ENCODE results near the gene PTGFR.

Gene PTGFR

GRCh38 chr1:78520216-78520615 lies 29.4 kb downstream of the PTGFR start:
- DNase-seq (ENCODE audit: low spot score) = no peak

DNA sequence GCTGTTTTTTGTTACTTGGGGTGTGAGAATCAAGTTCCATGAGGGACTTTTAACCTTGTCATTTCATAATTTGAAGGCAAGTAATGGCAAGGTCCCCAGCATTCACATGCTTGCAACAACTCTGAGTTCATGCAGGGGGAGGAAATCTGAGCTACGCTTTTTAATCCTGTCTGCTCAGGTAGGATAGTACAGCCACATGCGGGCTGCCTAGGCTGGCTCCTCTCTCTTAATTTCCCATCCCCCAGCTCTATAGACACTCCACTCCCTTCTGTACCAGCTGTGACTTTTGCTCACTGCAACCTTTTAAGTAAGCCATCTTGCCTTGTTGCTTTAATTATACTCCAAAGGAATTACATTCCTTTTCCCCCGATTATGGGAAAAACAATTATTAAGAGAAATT lies 30.1 kb downstream of the PTGFR start:
- no peak for DNase-seq (ENCODE audit: low spot score)

DNA sequence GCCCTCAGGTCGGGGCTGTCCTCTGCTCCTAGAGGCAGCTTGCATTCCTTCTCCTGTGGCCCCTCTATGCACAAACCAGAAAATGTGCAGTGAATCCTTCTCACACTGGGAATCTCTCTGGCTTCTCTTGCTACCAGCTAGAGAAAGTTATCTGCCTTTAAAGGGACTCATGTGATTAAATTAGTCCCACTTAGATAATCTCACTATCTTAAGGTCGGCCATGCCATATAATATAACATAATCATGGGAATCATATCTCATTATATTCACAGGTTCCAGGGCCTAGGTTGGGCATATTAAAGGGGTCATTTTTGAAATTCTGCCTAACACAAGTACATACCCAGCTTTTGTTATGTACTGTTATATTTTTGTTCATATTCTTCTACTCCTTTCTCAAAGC lies 31.4 kb downstream of the PTGFR start:
- DNase-seq (ENCODE audit: low spot score) = no peak

- no peak for DNase-seq (ENCODE audit: low spot score)
These were observed 35.7 kb downstream of the PTGFR start for GRCh38 chr1:78526496-78526895.

DNA sequence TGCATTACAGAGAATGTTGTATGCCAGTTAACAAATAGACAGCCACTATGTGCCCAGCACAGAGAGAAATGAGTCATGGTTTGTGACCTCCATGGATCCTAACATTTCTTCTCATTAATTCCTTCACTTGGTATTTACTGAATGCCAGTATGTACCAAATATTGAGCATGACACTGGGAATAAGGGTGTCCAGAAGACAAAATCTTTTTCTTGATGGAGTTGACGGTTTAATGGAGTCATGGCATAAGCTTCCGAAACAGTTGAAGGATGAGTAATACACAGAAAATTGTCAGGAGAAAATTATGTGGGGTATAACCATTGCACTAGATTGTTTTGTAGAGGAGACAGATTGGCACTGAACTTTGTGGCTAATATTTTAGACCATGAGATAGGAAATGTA lies 36.9 kb downstream of the PTGFR start:
- no peak for DNase-seq (ENCODE audit: low spot score)

DNA sequence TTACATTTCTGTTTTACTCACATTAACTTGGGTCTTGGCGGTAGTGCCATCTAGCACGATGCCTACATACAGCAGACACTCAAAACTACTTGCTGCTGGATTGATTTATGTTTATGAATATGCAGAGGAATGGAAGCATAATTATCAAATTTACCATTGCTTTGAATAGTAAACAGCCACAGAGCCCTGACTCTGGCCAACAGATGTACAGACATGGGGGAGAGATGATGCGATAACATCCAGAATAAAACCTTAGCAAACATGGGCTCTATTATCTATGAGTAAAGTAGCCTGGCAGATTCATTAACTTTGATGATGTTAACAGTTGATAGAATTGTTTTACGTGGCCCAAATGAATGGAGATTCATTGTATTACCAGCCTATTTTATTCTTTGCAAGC lies 42.8 kb downstream of the PTGFR start:
- DNase-seq (ENCODE audit: low spot score) = no peak

DNA sequence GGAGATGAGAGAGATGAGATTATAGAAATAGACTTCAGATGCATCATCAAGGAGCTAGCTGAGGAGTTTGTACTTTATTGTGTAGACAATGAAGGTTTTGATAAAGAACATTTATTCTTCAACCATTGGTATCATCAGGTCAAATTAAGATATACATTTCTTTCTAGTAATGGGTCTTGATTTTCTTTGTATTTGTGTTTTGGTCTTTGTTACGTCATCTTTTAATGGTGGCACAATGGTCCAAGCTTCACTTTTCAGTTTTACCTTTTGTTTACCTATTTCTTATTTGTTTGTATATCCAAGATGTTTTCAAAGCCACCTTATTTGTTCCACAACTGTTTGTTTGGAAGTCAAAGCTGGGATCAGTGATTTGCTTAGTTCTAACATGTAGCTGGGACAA lies 44.5 kb downstream of the PTGFR start:
- DNase-seq (ENCODE audit: low spot score) = no peak

DNA sequence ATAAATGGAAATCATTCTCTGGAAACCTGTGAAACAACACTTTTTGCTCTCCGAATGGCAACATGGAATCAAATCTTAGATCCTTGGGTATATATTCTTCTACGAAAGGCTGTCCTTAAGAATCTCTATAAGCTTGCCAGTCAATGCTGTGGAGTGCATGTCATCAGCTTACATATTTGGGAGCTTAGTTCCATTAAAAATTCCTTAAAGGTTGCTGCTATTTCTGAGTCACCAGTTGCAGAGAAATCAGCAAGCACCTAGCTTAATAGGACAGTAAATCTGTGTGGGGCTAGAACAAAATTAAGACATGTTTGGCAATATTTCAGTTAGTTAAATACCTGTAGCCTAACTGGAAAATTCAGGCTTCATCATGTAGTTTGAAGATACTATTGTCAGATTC lies 45.7 kb downstream of the PTGFR start:
- no peak for DNase-seq (ENCODE audit: low spot score)

DNA sequence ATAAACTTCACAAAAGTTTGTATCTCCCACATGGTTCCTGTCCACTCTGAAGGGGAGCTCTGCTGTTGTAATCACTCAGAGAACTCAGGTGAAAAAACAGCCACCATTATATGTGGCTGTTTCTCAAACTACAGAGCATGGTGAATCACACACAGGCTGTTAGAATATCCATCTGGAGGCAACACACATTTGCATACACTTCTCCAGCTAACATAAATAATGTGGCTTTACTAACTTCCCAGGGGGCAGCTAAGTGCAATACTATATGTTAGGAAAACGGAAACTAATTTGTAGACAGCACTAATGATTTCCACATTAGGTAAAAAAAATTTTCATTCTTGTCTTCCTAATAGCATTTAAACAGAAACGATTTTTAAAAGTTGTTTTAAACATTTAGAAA lies 49.3 kb downstream of the PTGFR start:
- no peak for DNase-seq (ENCODE audit: low spot score)

DNA sequence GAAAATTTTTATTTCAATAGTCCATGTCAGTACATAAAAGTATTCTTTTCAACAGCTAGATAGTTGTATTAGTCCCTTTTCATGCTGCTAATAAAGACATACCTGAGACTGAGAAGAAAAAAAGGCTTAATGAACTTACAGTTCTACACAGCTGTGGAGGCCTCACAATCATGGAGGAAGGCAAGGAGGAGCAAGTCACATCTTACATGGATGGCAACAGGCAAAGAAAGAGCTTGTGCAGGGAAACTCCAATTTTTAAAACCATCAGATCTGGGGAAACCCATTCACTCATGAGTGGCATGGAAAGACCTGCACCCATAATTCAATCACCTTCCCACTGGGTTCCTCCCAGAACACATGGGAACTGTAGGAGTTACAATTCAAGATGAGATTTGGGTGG lies 50.7 kb downstream of the PTGFR start:
- no peak for DNase-seq (ENCODE audit: low spot score)

DNA sequence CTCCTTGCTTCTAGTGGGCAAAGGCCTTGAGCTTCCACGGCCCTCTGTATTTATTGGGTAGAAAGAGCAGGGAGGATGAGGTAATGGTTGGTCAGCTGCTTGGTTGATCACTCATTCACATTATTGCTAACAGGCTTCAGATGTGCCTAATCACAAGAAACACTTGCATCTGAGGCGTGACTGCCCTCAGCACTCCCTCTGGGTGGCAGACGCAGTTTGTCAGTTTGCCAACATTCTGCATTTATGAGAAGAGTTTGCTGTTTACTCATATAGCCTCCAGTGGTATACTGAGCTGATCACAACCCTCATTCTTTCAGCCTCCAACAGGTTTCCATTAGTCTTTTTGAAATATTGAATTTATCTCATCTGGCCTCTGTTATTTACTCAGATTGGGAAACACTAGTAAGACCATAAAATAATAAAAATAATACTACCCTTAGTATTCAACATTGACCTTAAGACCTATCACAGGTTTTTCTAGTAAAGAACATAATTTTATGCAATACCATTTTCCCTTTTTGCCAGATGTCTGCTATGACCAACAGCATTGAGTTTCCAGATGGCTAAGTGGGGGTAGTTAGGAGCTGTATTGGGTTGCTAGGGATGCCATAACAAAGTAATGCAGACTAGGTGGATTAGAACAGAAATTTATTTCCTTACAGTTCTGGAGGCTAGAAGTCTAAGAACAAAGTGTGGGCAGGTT lies 53.3 kb downstream of the PTGFR start:
- no peak for DNase-seq (ENCODE audit: low spot score)

DNA sequence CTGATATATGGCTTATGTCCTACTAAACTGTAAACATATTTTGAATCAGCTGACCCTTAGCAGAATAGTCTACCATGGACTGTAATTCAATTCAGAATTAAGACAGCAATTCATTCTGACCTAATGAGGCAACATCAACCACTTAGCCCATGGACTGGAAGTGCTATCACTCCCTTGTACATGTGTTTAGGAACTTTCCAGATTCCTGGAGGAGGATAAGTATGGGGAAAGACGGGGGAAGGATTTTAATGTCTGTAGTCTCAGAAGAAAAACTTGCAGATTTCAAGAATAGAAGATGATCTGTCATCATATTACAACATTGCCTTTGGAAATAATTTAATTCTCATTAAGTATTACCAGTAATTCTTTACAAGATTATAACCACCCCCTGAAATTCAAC lies 56.3 kb downstream of the PTGFR start:
- DNase-seq (ENCODE audit: low spot score) = no peak

DNA sequence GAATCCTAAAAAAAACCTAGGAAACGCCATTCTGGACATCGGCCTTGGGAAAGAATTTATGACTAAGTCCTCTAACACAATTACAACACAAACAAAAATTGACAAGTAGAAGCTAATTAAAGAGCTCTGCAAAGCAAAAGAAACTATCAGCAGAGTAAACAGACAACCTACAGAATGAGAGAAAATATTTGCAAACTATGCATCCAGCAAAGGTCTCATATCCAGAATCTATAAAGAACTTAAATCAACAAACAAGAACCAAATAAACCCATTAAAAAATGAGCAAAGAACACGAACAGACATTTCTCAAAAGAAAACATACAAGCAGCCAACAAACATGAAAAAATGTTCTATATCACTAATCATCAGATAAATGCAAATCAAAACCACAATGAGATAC lies 58.6 kb downstream of the PTGFR start:
- DNase-seq (ENCODE audit: low spot score) = no peak

DNA sequence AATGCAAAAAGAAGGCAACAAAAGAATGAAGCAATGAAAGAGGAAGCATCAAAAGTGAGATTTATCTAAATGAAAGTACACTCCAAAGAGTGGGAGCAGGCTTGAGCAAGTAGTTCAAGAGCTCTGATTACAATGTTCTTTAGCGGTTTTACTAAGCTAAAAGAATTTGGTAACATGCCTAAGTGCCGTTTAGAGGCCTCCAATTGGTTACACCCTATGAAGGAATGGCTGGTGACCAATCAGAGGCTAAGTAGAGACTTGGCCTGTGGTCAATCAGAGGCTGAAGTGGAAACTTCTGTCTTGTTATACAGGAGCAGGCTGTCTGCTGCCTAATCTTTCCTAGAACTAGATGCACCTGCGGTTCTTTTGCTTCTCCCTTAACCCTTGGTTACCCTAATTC lies 59.1 kb downstream of the PTGFR start:
- DNase-seq (ENCODE audit: low spot score) = no peak

- no peak for DNase-seq (ENCODE audit: low spot score)
These were observed 63.1 kb downstream of the PTGFR start for GRCh38 chr1:78553859-78554258.

DNA sequence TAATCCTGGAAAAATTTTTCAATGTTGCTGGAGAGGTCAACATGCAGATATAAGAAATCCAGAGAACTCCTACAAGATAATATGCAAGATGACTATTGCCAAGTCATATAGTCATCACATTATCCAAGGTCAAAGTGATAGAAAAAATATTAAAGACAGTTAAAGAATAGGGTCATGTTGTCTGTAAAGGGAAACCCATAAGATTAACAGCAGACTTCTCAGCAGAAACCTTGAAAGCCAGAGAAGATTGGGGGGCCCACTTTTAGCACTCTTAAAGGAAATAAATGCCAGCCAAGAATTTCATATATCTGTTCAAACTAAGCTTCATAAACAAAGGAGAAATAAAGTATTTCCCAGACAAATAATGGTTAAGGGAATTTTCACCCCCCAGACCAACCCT lies 64.1 kb downstream of the PTGFR start:
- DNase-seq (ENCODE audit: low spot score) = no peak

GRCh38 chr1:78559680-78560079 lies 68.9 kb downstream of the PTGFR start:
- no peak for DNase-seq (ENCODE audit: low spot score)

- DNase-seq (ENCODE audit: low spot score) = no peak
These were observed 70.0 kb downstream of the PTGFR start for GRCh38 chr1:78560811-78561210.

DNA sequence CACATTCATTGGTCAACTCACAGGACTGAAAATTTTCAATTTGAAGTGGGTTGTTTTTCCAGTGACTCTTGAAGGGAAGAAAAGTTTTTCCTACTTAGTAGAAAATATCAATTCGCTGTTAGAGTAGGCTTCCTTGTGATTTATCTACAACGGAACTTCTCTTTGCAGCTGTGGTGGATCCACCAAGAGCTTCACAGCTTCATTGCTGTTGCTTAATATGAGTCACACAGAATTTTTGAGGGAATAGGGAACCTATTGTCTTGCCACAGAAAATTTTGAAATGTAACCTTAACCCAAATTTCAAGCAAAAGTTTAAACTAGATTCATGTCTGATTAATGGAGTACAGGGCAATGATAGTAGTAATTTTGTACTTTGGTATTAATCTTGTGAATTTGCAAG lies 71.1 kb downstream of the PTGFR start:
- DNase-seq (ENCODE audit: low spot score) = no peak

GRCh38 chr1:78565393-78565792 lies 74.6 kb downstream of the PTGFR start:
- no peak for DNase-seq (ENCODE audit: low spot score)

- no peak for DNase-seq (ENCODE audit: low spot score)
These were observed 79.8 kb downstream of the PTGFR start for GRCh38 chr1:78570539-78570938.

GRCh38 chr1:78577257-78578100 lies 86.7 kb downstream of the PTGFR start:
- no peak for DNase-seq (ENCODE audit: low spot score)

DNA sequence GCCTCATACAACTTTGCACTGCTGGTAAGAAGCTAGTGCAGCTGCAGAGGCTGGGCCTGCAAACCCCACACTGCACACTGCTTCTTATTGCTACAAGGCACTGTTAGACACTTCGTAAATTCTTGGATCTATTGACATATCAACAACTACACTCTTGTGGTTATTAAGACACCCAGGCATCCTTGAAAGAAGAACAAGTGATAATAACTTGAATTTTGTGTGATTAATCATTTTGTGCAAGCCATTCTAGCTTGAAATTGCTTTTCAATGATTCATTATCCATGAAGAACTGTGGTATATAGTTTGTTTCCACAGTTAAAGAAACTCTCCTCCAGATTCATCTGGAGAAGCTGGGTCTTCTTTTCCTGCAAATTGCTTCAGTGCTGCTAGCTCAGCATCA lies 95.8 kb downstream of the PTGFR start:
- DNase-seq (ENCODE audit: low spot score) = no peak

GRCh38 chr1:78587211-78587610 lies 96.4 kb downstream of the PTGFR start:
- DNase-seq (ENCODE audit: low spot score) = no peak

All from left forelimb (tissue), 1 donor.